ENCODE measurements around the gene GRPEL1.

GRPEL1 gene

DNA sequence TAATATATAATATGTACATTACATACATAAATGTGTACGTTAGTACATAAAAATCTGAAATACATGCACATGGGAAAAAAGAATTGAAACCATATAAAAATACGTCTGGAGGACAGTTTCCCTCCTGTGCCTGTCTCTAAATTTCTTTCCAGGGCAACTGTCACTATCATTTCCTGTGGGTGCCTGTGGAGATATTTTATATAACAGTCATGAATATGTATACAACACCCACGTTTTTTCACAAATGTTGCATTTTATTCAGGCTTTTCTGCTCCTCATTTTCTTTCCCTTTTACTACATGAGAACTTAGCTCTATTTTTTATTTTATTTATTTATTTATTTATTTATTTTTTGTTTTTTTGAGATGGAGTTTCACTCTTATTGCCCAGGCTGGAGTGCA is 24.2 kb upstream of the GRPEL1 start (continued):
- TF ChIP-seq ZNF148 (tag by site-specific recombination; IDR thresholded peaks at IDR 0.05; ENCODE audit: borderline replicate concordance) = no peak
- TF ChIP-seq, protein P1, sequence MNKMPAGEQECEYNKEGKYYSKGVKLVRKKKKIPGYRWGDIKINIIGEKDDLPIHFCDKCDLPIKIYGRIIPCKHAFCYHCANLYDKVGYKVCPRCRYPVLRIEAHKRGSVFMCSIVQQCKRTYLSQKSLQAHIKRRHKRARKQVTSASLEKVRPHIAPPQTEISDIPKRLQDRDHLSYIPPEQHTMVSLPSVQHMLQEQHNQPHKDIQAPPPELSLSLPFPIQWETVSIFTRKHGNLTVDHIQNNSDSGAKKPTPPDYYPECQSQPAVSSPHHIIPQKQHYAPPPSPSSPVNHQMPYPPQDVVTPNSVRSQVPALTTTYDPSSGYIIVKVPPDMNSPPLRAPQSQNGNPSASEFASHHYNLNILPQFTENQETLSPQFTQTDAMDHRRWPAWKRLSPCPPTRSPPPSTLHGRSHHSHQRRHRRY (tag by site-specific recombination; IDR thresholded peaks at IDR 0.05) = no peak
- TF ChIP-seq ZNF558 (tag by site-specific recombination; IDR thresholded peaks at IDR 0.05) = no peak
- no peak for TF ChIP-seq SP2 (tag by site-specific recombination; IDR thresholded peaks at IDR 0.05)
- no peak for TF ChIP-seq ZNF311 (tag by site-specific recombination; IDR thresholded peaks at IDR 0.05; ENCODE audit: borderline replicate concordance)
- TF ChIP-seq ZNF223 (tag by site-specific recombination; IDR thresholded peaks at IDR 0.05) = no peak

DNA sequence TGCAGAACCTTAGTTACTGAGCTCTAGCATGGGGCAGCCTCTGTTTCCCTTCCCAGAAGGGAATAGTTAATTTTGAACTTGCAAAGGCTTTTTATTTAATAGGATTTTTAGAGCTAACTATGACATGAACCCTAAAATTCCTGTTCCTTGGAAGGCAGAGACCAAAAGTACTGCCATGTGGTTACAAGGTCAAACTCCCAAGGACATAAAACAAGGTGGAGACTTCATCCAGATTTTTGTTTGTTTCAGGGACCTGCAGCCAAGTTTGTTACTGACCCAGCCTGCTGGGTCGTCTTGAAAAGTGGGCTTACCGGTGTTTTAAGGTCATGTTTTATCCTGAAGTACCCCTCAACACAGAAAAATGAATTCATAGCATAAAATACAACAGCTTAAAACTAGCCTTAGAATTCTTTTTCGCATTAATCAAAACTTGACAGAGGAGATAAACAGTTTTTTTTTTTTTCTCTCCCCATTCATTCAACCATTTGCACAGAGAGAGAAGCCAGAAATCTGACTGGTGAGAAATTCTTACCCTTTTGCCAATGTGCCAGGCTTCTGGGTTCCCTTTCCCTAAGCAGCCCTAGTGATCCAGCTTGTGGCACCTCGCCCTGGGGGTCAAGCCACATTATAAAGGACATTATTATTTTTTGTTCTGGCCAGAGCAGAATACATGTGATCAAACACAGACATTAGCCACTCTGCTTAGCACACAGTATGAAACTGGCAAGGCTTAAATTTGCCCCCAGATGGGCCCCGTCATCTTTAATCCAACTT is 21.5 kb upstream of the GRPEL1 start:
- Histone ChIP-seq H3K9me3 (ENCODE audit: control insufficient read depth, insufficient read depth, low read depth, low read length) (no peaks in the 10 kb centered on the region), H3K4me1 (ENCODE audit: control insufficient read depth, insufficient read depth, low read length) (no peaks in the 10 kb centered on the region), H3K4me3 (ENCODE audit: low read depth, low read length) (no peak overlapping the region), H3K36me3 (ENCODE audit: control insufficient read depth in 2 of 2, insufficient read depth in 1 of 2, low read length in 2 of 2) (no peaks in the 10 kb centered on the region), H3K27ac (ENCODE audit: extremely low read depth, low read depth, low read length) (no peak overlapping the region)
- TF ChIP-seq ZNF433 (tag by site-specific recombination; IDR thresholded peaks at IDR 0.05; ENCODE audit: low read depth) (no peak), ZNF426 (tag by site-specific recombination; IDR thresholded peaks at IDR 0.05) (no peak), ZNF701 (tag by site-specific recombination; IDR thresholded peaks at IDR 0.05) (no peak), SCRT1 (tag by site-specific recombination; IDR thresholded peaks at IDR 0.05; ENCODE audit: borderline replicate concordance) (no peak), ZEB2 (tag by site-specific recombination; IDR thresholded peaks at IDR 0.05) (no peak), ZNF747 (tag by site-specific recombination; IDR thresholded peaks at IDR 0.05) (no peak), ZNF416 (tag by site-specific recombination; IDR thresholded peaks at IDR 0.05) (no peak), ZNF138 (tag by site-specific recombination; IDR thresholded peaks at IDR 0.05; ENCODE audit: borderline replicate concordance) (no peak), ZNF571 (tag by site-specific recombination; IDR thresholded peaks at IDR 0.05) (no peak), GLI4 (tag by site-specific recombination; IDR thresholded peaks at IDR 0.05) (no peak), ZNF335 (tag by site-specific recombination; conservative IDR thresholded peaks at IDR 0.05) (no peak), KLF8 (tag by site-specific recombination; IDR thresholded peaks at IDR 0.05) (no peak), GFI1B (tag by site-specific recombination; IDR thresholded peaks at IDR 0.05) (no peak), ZNF133 (tag by site-specific recombination; IDR thresholded peaks at IDR 0.05) (no peak), ZNF621 (tag by site-specific recombination; IDR thresholded peaks at IDR 0.05) (no peak), PATZ1 (tag by site-specific recombination; IDR thresholded peaks at IDR 0.05) (no peak), MYNN (tag by site-specific recombination; IDR thresholded peaks at IDR 0.05; ENCODE audit: borderline replicate concordance) (no peak), ZNF510 (tag by site-specific recombination; IDR thresholded peaks at IDR 0.05; ENCODE audit: insufficient replicate concordance) (no peak)
- CTCF ChIA-PET = interaction anchor here (0.6 to 2.8 kb wide), 2 partner anchors 13 to 14 kb away, joined by 5 to 19 read pairs; no protein-coding TSS in a partner anchor
- POLR2A ChIA-PET = interaction anchor here (0.7 to 1.7 kb wide), 2 partner anchors 22 to 204 kb away, joined by 4 to 5 read pairs; partner anchors contain the start of gene GRPEL1

All from HEK293 (cell line).